Lower lobe of right lung (tissue), 2 donors: ENCODE data around the gene NPLOC4. TPM values are rescaled to one million over a fixed set of nuclear protein-coding genes. Genes with fewer than 3 reads are reported as not detected.

Experiments
- ATAC-seq, 2 donors: fragments of 200-7000 bp; cut with Tn5 transposase; one replicate each; pipeline ENCODE4 v1.9.1; 2020 to 2022; ENCODE audit warnings: mild to moderate bottlenecking in 2 of 2, moderate library complexity in 2 of 2
- DNase-seq: peaks from one replicate; pipeline ENCODE4 v3.0.0-alpha.2; 2020
- H3K27ac ChIP-seq: fragments of 200-600 bp; one replicate; pipeline ENCODE4 v1.8.0; 2022
- H3K27me3 ChIP-seq: fragments of 200-600 bp; one replicate; pipeline ENCODE4 v1.8.0; 2022; ENCODE audit warnings: low read depth
- H3K36me3 ChIP-seq: fragments of 200-600 bp; one replicate; pipeline ENCODE4 v1.8.0; 2022; ENCODE audit warnings: mild to moderate bottlenecking
- H3K4me1 ChIP-seq: fragments of 200-600 bp; one replicate; pipeline ENCODE4 v1.8.0; 2022
- H3K4me3 ChIP-seq: fragments of 200-600 bp; one replicate; pipeline ENCODE4 v1.8.0; 2022; ENCODE audit warnings: mild to moderate bottlenecking
- H3K9me3 ChIP-seq: fragments of 200-600 bp; one replicate; pipeline ENCODE4 v1.8.0; 2022
- intact Hi-C: fragments of 100-400 bp; cut with DNase I; formaldehyde crosslinking; loops from one replicate; pipeline ENCODE4 v1.11.0; 2022
- total RNA-seq: library from RNA; stranded (reverse); fragmentation: NEBNext Ultra II Directional; extraction: Animal tissue kit (Norgen Biotek cat#: 25700); gene quantifications from one replicate; pipeline ENCODE4 v1.2.1, GENCODE V29; 2021
- TF ChIP-seq, protein P1 (sequence below): fragments of 200-600 bp; IDR thresholded peaks from one replicate; pipeline ENCODE4 v1.8.0; 2022; ENCODE audit warnings: antibody characterized with exemption, mild to moderate bottlenecking
- donor health status: DM: no; HTN: yes; CAD: no; lungs with severe emphysema.

The NPLOC4 gene
- total RNA-seq, 1 donor from 2014 or later = 69.6 TPM

DNA sequence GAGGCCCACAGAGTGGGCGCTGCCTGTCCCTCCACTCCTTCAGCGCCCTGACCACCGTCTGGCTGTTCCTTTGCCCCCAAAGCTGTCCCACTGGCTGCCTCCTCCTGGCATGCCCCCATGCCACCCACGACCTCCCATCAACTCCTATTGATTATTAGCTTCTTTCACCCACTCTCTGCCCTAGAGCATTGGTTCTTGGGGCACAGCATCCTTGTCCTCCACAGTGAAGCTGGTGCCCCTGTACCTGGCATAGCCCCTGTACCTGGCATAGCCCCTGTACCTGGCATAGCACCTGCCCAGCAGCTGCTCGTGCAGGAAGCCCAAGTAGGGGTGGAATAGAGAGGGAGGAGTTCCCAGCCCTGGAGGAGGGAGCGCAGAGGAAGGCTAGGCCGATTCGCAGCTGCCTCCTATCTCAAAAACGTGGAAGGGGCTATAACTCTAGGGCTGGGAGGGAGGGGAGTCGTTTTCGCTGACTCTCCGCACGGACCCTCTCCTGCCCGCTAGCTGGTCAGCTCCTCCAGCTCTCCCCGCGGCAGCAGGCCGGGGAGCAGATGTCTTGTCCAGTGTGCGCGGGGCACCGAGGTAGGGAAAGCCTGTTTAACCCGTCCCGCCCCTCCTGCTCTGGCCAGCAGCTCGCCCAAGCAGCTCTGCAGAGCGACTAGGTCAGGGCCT is 118.7 kb downstream of the NPLOC4 start:
- TF ChIP-seq, protein P1, sequence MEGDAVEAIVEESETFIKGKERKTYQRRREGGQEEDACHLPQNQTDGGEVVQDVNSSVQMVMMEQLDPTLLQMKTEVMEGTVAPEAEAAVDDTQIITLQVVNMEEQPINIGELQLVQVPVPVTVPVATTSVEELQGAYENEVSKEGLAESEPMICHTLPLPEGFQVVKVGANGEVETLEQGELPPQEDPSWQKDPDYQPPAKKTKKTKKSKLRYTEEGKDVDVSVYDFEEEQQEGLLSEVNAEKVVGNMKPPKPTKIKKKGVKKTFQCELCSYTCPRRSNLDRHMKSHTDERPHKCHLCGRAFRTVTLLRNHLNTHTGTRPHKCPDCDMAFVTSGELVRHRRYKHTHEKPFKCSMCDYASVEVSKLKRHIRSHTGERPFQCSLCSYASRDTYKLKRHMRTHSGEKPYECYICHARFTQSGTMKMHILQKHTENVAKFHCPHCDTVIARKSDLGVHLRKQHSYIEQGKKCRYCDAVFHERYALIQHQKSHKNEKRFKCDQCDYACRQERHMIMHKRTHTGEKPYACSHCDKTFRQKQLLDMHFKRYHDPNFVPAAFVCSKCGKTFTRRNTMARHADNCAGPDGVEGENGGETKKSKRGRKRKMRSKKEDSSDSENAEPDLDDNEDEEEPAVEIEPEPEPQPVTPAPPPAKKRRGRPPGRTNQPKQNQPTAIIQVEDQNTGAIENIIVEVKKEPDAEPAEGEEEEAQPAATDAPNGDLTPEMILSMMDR = no peak
- peaks cover 16% of the 10 kb centered on the region for H3K27me3 ChIP-seq
- H3K4me3 ChIP-seq = peak overlapping the region; percentile 55
- ATAC-seq (no peak), DNase-seq (no peak)
- H3K9me3 ChIP-seq = no peaks in the 10 kb centered on the region
- no peaks in the 10 kb centered on the region for H3K36me3 ChIP-seq
- intact Hi-C loops = no loop called here
- H3K27ac ChIP-seq = peak overlapping the region; percentile 70
- H3K4me1 ChIP-seq = peaks cover 50% of the 10 kb centered on the region

GRCh38 chr17:81517339-81518112 is 119.4 kb downstream of the NPLOC4 start:
- ATAC-seq = no peak
- Histone ChIP-seq H3K27ac (peak overlapping the region; percentile 70), H3K4me3 (peak overlapping the region; percentile 55), H3K27me3 (peaks cover 9% of the 10 kb centered on the region), H3K9me3 (no peaks in the 10 kb centered on the region), H3K36me3 (no peaks in the 10 kb centered on the region), H3K4me1 (peaks cover 50% of the 10 kb centered on the region)
- peak; percentile 52 for DNase-seq
- TF ChIP-seq, protein P1 = no peak
- intact Hi-C loops = no loop called here

DNA sequence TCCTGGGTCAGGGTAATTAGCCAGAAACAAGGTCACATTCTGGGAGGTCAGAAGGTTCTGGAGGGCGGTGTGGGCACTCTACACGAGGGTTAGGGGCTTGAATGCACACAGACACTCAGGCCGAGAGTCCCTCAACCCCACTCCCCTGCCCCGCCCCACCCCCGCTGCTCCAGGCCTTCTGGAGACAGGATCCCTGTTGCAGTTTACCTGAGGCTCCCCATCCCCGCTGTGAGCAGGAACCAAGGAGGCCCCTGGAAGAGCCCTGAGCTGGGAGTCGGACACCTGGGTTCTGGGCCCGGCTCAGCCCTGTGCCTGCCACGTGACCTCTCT is 119.9 kb downstream of the NPLOC4 start:
- Histone ChIP-seq H3K4me3 (peak overlapping the region; percentile 94), H3K9me3 (no peaks in the 10 kb centered on the region), H3K27ac (no peak overlapping the region), H3K4me1 (peaks cover 50% of the 10 kb centered on the region), H3K27me3 (peaks cover 7% of the 10 kb centered on the region), H3K36me3 (no peaks in the 10 kb centered on the region)
- TF ChIP-seq, protein P1 = no peak
- peak; percentile 31 for DNase-seq
- no peak for ATAC-seq
- intact Hi-C loops = no loop called here

DNA sequence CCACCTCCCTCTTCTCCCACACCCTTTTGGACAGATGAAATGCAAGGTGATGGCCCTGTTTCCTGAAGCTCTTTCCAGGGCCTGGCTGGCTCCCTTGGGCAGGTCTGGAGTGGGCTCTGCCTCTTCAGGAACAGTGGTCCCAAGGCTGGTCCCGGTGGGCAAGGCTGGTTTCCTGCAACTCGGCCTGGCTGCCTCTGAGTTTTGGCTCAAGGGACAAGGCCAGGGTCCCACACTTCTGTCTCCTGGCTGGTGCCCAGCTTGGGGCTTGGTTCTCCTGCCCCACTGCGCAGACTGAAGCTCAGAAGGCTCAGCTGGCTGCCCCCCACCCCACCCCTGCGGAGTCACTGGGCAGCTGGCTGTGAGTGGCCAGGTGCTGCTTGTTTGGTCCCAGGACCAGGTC is 120.5 kb downstream of the NPLOC4 start:
- Histone ChIP-seq H3K36me3 (peaks cover 4% of the 10 kb centered on the region), H3K9me3 (no peaks in the 10 kb centered on the region), H3K4me1 (peaks cover 50% of the 10 kb centered on the region), H3K27ac (no peak overlapping the region), H3K4me3 (peak overlapping the region; percentile 94), H3K27me3 (peaks cover 7% of the 10 kb centered on the region)
- intact Hi-C loops = no loop called here
- DNase-seq (peak; percentile 46), ATAC-seq (no peak)
- TF ChIP-seq, protein P1 = no peak

GRCh38 chr17:81515530-81516041 is 121.3 kb downstream of the NPLOC4 start:
- intact Hi-C loops = no loop called here
- H3K36me3 ChIP-seq = peaks cover 13% of the 10 kb centered on the region
- TF ChIP-seq, protein P1 = no peak
- H3K27me3 ChIP-seq = peaks cover 7% of the 10 kb centered on the region
- peak overlapping the region; percentile 94 for H3K4me3 ChIP-seq
- peaks cover 50% of the 10 kb centered on the region for H3K4me1 ChIP-seq
- H3K9me3 ChIP-seq = no peaks in the 10 kb centered on the region
- peak; percentile 59 for DNase-seq
- H3K27ac ChIP-seq = peak overlapping the region; percentile 100
- no peak for ATAC-seq
